OCI-LY7 (cell line): ENCODE data around the gene TLR6.

Experiments used
- EZH2phosphoT487 ChIP-seq: fragments of 200-600 bp; sonication (generic); IDR thresholded peaks from 2 replicates; pipeline ENCODE4 v1.6.1; 2018; ENCODE audit warnings: low read depth, borderline replicate concordance, mild to moderate bottlenecking, mixed run types, antibody characterized with exemption, low read length, moderate library complexity, mixed read lengths
- TF ChIP-seq, protein P1 (sequence below): fragments of 200-600 bp; sonication (generic); conservative IDR thresholded peaks from 2 replicates; pipeline ENCODE4 v1.5.1; 2014; ENCODE audit warnings: mild to moderate bottlenecking, antibody characterized with exemption, low read length, moderate library complexity, mixed read lengths

DNA sequence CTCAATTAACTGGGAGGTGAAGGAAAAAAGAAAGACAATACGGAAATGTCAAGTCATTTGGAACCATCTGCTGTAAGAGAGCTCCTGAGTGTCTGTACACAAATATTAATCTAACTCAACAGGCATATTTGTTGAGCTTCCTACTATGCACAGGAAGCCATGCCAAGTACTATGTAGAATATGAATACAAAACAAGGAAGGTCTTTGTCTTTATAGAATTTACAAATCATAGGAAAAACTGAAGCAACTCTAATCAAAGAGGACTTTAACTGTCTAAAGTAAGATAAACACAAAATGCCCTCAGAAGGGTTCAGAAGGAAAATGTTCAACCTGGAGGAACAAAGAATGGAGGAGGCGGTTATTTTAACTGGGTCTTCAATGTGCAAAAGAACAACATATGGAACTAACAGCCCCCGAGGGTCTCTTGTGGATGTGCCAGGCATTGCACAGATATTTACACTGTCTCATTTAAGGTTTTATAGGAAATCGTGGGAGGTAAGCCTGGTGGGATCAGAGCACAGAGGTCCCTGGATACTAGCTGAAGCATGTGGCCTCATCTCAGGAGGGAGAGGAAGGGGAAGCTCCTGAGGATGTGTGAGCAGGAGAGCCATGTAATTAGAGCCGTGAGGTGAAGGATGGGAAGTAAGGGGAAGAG is 16.8 kb upstream of the TLR6 start:
- TF ChIP-seq, protein P1, sequence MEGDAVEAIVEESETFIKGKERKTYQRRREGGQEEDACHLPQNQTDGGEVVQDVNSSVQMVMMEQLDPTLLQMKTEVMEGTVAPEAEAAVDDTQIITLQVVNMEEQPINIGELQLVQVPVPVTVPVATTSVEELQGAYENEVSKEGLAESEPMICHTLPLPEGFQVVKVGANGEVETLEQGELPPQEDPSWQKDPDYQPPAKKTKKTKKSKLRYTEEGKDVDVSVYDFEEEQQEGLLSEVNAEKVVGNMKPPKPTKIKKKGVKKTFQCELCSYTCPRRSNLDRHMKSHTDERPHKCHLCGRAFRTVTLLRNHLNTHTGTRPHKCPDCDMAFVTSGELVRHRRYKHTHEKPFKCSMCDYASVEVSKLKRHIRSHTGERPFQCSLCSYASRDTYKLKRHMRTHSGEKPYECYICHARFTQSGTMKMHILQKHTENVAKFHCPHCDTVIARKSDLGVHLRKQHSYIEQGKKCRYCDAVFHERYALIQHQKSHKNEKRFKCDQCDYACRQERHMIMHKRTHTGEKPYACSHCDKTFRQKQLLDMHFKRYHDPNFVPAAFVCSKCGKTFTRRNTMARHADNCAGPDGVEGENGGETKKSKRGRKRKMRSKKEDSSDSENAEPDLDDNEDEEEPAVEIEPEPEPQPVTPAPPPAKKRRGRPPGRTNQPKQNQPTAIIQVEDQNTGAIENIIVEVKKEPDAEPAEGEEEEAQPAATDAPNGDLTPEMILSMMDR = peak; percentile 73
- TF ChIP-seq EZH2phosphoT487 = no peak
